BJ (cell line): ENCODE results near the gene MT3. TPM values are rescaled to one million over a fixed set of nuclear protein-coding genes. Genes with fewer than 3 reads are reported as not detected.
A peak's percentile ranks its signal among the peaks of the same experiment; 100 is the strongest.

Experiments
- CTCF ChIA-PET: fragments of 350-600 bp; formaldehyde crosslinking; extraction: SDS; loops from one replicate; lab custom pipeline; 2021; ENCODE audit warnings: antibody characterized with exemption, inconsistent platforms; lab: Yijun Ruan, JAX
- POLR2A ChIA-PET: fragments of 300-600 bp; sonication (Branson Sonifier 250); formaldehyde crosslinking; extraction: SDS; loops from one replicate; lab custom pipeline; 2021; ENCODE audit warnings: antibody characterized with exemption; lab: Charles Lee
- DNase-seq: peaks from one replicate; pipeline ENCODE4 v3.0.0-alpha.2; 2011; ENCODE audit warnings: low read depth
- H3K27me3 ChIP-seq: 2 replicates; pipeline ENCODE4 v1.6.0; 2011; ENCODE audit warnings: low read length; ENCODE audit not compliant: control insufficient read depth, insufficient read depth
- H3K36me3 ChIP-seq: 2 replicates; pipeline ENCODE4 v1.5.1; 2011; ENCODE audit warnings: low read length; ENCODE audit not compliant: control insufficient read depth, insufficient read depth
- H3K4me3 ChIP-seq: 2 replicates; pipeline ENCODE4 v1.5.1; 2011; ENCODE audit warnings: low read depth, mild to moderate bottlenecking, control low read depth, low read length
- CTCF ChIP-seq: IDR thresholded peaks from 2 replicates; pipeline ENCODE4 v1.5.1; 2011; ENCODE audit warnings: low read depth, mild to moderate bottlenecking, control low read depth, inconsistent platforms, low read length, moderate library complexity; ENCODE audit not compliant: insufficient read depth
- polyA plus RNA-seq: library from polyadenylated mRNA; depleted of rRNA; stranded (reverse); fragments of >200 nt; gene quantifications from 2 replicates; pipeline ENCODE4 v1.2.3, GENCODE V29; 2011

The MT3 gene
- polyA plus RNA-seq, 1 experiment, result not detected

GRCh38 chr16:56628486-56629350 is 39.4 kb downstream of the MT3 start:
- Histone ChIP-seq H3K27me3 (peaks cover 8% of the 10 kb centered on the region), H3K4me3 (no peak overlapping the region), H3K36me3 (no peaks in the 10 kb centered on the region)
- POLR2A ChIA-PET, result no interaction called here
- CTCF ChIA-PET, result interaction anchor here (1.2 to 1.5 kb wide), 2 partner anchors 19 to 115 kb away, joined by 3 to 4 read pairs; no protein-coding TSS in a partner anchor
- no peak for DNase-seq
- TF ChIP-seq CTCF, result no peak

- ChIA-PET CTCF (interaction anchor here (1.0 to 1.5 kb wide), 3 partner anchors 12 to 116 kb away, joined by 3 to 4 read pairs (median 3); no protein-coding TSS in a partner anchor), POLR2A (no interaction called here)
These were observed 40.2 kb downstream of the MT3 start for GRCh38 chr16:56629531-56629930.

GRCh38 chr16:56630134-56630533 is 40.8 kb downstream of the MT3 start:
- Histone ChIP-seq H3K36me3 (no peaks in the 10 kb centered on the region), H3K27me3 (peaks cover 19% of the 10 kb centered on the region), H3K4me3 (no peak overlapping the region)
- CTCF ChIA-PET, result interaction anchor here (0.8 to 2.9 kb wide), 7 partner anchors 8 to 72 kb away, joined by 3 to 8 read pairs (median 3); partner anchors contain the start of gene MT1A
- no peak for DNase-seq
- no peak for TF ChIP-seq CTCF
- POLR2A ChIA-PET, result no interaction called here

More at GRCh38 chr16:56629531-56629930, 40.2 kb downstream of the MT3 start:
- H3K4me3 ChIP-seq, result no peak overlapping the region
- TF ChIP-seq CTCF, result no peak
- H3K27me3 ChIP-seq, result peaks cover 13% of the 10 kb centered on the region
- no peaks in the 10 kb centered on the region for H3K36me3 ChIP-seq
- DNase-seq, result no peak

- ChIA-PET CTCF (interaction anchor here (0.8 to 2.9 kb wide), 4 partner anchors 7 to 71 kb away, joined by 3 to 8 read pairs (median 4); partner anchors contain the start of gene MT1A), POLR2A (no interaction called here)
- no peak overlapping the region for H3K4me3 ChIP-seq
- H3K27me3 ChIP-seq, result peaks cover 27% of the 10 kb centered on the region
- no peak for TF ChIP-seq CTCF
- DNase-seq, result no peak
- no peaks in the 10 kb centered on the region for H3K36me3 ChIP-seq
These were observed 41.9 kb downstream of the MT3 start for GRCh38 chr16:56631197-56631596.

GRCh38 chr16:56631832-56632155 is 42.5 kb downstream of the MT3 start:
- POLR2A ChIA-PET, result no interaction called here
- DNase-seq, result no peak
- CTCF ChIA-PET, result interaction anchor here (0.9 to 2.9 kb wide), 3 partner anchors 8 to 70 kb away, joined by 3 to 8 read pairs (median 4); no protein-coding TSS in a partner anchor
- TF ChIP-seq CTCF, result no peak
- Histone ChIP-seq H3K4me3 (peak overlapping the region; percentile 38), H3K36me3 (no peaks in the 10 kb centered on the region), H3K27me3 (peaks cover 32% of the 10 kb centered on the region)
